Activated CD4-positive, alpha-beta memory T cell treated with anti-CD3 and anti-CD28 coated beads for 36 hours (primary cell): ENCODE data around the gene FITM1. TPM values are rescaled to one million over a fixed set of nuclear protein-coding genes. Genes with fewer than 3 reads are reported as not detected.

Experiments used
- CTCF ChIA-PET: fragments of 350-600 bp; sonication (Branson Sonifier 250); formaldehyde crosslinking; loops from one replicate; lab custom pipeline; 2021; ENCODE audit warnings: antibody characterized with exemption, inconsistent platforms; lab: Charles Lee
- POLR2A ChIA-PET: fragments of 350-600 bp; sonication (Branson Sonifier 250); formaldehyde crosslinking; loops from one replicate; lab custom pipeline; 2021; ENCODE audit warnings: antibody characterized with exemption; lab: Charles Lee
- DNase-seq: peaks from one replicate; pipeline ENCODE4 v3.0.0-alpha.2; 2020
- H3K27ac Mint-ChIP-seq: one replicate; pipeline ENCODE4 v1.8.0; 2021; ENCODE audit warnings: mixed read lengths
- H3K27me3 Mint-ChIP-seq: one replicate; pipeline ENCODE4 v1.8.0; 2021; ENCODE audit warnings: mixed read lengths
- H3K36me3 Mint-ChIP-seq: one replicate; pipeline ENCODE4 v1.8.0; 2021; ENCODE audit warnings: mixed read lengths
- H3K4me1 Mint-ChIP-seq: one replicate; pipeline ENCODE4 v1.8.0; 2021; ENCODE audit warnings: low read depth, mixed read lengths
- H3K4me3 Mint-ChIP-seq: one replicate; pipeline ENCODE4 v1.8.0; 2021; ENCODE audit warnings: mild to moderate bottlenecking, mixed read lengths
- H3K9me3 Mint-ChIP-seq: one replicate; pipeline ENCODE4 v1.8.0; 2021; ENCODE audit warnings: mixed read lengths
- intact Hi-C: fragments of 100-400 bp; cut with micrococcal nuclease; formaldehyde crosslinking; loops from one replicate; pipeline ENCODE4 v1.15.1; 2023
- microRNA-seq: library from miRNA; unstranded; fragments of <30 nt; microRNA quantifications from one replicate; pipeline ENCODE4 v1.2.0, GENCODE V29; 2022; ENCODE audit warnings: borderline number of aligned reads, borderline microRNAs expressed, borderline replicate concordance
- total RNA-seq, 2 experiments: library from RNA; stranded (reverse); gene quantifications; one replicate each; pipeline ENCODE4 v1.2.3, GENCODE V29; 2021

Gene FITM1
- total RNA-seq, 2 experiments from 2014 or later = 0.86 TPM; not detected in 1

DNA sequence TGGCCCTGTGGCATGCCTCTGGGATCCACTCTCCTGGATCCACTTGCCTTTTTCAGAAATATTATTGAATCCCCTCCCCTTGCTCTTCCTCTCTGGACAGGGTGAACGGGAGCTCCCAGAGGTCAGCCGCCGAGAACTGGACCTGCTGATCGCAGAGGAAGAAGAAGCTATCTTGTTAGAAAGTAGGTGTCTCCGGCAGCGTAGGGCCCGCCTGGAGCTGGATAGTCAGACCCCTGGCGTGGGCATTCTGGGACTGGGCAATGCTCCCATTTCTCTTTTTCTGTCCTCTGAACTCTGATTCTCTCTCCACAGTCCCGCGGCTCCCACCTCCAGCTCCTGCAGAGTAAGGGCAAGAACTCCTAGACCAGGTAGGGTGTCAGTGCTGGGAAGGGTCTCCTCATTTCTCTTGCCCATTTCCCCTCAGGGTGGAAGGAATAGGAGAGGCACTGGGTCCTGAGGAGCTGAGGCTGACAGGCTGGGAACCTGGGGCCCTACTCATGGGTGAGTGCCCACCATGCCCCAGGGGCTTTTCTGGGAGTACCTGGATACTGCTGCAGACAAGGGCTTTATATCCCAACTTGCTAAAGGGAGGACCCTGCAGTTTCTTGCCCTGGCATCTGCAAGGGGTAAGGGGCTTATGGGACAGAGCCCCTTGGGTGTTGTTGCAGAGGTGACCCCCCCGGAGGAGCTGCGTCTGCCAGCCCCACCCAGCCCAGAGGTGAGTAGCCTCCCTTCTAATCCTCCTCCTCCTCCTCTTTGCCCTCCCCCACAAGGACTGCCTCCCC lies 46.8 kb downstream of the FITM1 start:
- Mint-ChIP-seq H3K36me3 (peaks cover 24% of the 10 kb centered on the region), H3K4me1 (peaks cover 4% of the 10 kb centered on the region), H3K27ac (no peak overlapping the region), H3K27me3 (no peaks in the 10 kb centered on the region), H3K4me3 (no peak overlapping the region), H3K9me3 (no peaks in the 10 kb centered on the region)
- intact Hi-C loops = no loop called here
- ChIA-PET CTCF (no interaction called here), POLR2A (interaction anchor here (1.1 to 3.5 kb wide), 2 partner anchors 10 to 15 kb away, joined by 3 to 12 read pairs; partner anchors contain the start of gene IPO4)
- DNase-seq = no peak

DNA sequence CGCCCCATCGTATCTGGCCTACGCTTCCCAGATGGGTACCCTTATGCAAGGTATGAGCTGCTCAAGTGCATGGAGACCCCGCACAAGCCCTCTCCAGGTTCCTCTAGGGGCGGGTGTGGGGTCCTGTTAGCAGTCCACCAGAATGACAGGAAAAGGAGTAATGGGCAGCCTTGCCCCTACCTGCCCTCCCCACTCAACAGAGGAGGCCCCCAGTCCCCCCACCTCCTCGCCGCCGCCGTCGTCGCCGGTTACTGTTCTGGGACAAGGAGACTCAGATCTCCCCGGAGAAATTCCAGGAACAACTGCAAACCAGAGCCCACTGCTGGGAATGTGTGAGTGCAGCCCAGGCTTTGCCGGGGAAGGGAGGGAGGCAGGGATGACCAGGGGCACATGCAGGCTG lies 47.4 kb downstream of the FITM1 start:
- Mint-ChIP-seq H3K27me3 (no peaks in the 10 kb centered on the region), H3K36me3 (peaks cover 30% of the 10 kb centered on the region), H3K27ac (no peak overlapping the region), H3K4me1 (peaks cover 3% of the 10 kb centered on the region), H3K4me3 (no peak overlapping the region), H3K9me3 (no peaks in the 10 kb centered on the region)
- ChIA-PET POLR2A (interaction anchor here (1.1 to 3.5 kb wide), 2 partner anchors 9 to 16 kb away, joined by 3 to 12 read pairs; partner anchors contain the start of gene IPO4), CTCF (no interaction called here)
- DNase-seq = no peak
- intact Hi-C loops = no loop called here

GRCh38 chr14:24178399-24179178 lies 48.1 kb downstream of the FITM1 start:
- ChIA-PET CTCF (interaction anchor here (3.5 kb wide), 1 partner anchor 18 kb away, joined by 14 read pairs; the partner anchor contains the start of gene IRF9), POLR2A (interaction anchor here (0.6 to 3.5 kb wide), 2 partner anchors 9 to 43 kb away, joined by 3 to 12 read pairs; partner anchors contain the start of genes IPO4 and PSME1)
- no peak overlapping the region for H3K4me3 Mint-ChIP-seq
- intact Hi-C loops = no loop called here
- H3K36me3 Mint-ChIP-seq = peaks cover 34% of the 10 kb centered on the region
- H3K27me3 Mint-ChIP-seq = no peaks in the 10 kb centered on the region
- no peak for DNase-seq
- H3K27ac Mint-ChIP-seq = peak overlapping the region; percentile 28
- no peaks in the 10 kb centered on the region for H3K9me3 Mint-ChIP-seq
- peaks cover 3% of the 10 kb centered on the region for H3K4me1 Mint-ChIP-seq

DNA sequence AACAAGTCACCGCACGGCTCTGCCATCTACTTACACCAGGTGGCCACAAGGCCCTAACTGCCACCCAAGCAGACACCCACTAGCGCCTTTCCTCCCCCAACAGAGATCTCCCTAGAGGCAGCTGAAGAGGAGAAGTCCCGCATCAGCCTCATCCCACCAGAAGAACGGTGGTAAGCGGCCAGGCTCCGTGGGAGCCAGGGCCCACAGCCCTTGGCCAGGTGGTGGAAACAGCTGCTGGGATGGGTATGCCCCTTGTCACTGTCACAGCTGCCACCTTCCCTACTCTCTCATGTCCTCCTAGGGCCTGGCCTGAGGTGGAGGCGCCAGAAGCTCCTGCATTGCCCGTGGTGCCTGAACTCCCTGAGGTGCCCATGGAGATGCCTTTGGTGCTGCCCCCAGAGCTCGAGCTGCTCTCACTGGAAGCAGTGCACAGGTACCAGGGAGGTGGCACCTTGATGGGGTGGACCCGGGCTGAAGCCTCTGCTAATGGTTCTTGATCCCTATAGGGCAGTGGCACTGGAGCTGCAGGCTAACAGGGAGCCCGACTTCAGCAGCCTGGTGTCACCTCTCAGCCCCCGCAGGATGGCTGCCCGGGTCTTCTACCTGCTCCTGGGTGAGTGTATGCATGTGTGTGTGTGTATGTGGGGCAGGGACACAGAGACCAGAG lies 49.0 kb downstream of the FITM1 start:
- H3K36me3 Mint-ChIP-seq = peaks cover 35% of the 10 kb centered on the region
- peaks cover 3% of the 10 kb centered on the region for H3K4me1 Mint-ChIP-seq
- DNase-seq = no peak
- H3K27ac Mint-ChIP-seq = peak overlapping the region; percentile 28
- H3K27me3 Mint-ChIP-seq = no peaks in the 10 kb centered on the region
- ChIA-PET CTCF (interaction anchor here (1.1 to 3.5 kb wide), 3 partner anchors 9 to 121 kb away, joined by 3 to 14 read pairs (median 6); partner anchors contain the start of genes IPO4 and IRF9), POLR2A (interaction anchor here (0.6 to 3.5 kb wide), 3 partner anchors 8 to 43 kb away, joined by 3 to 12 read pairs (median 3); partner anchors contain the start of genes IPO4, IRF9 and PSME1)
- H3K9me3 Mint-ChIP-seq = no peaks in the 10 kb centered on the region
- intact Hi-C loops = no loop called here
- H3K4me3 Mint-ChIP-seq = no peak overlapping the region

GRCh38 chr14:24179961-24180796 lies 49.7 kb downstream of the FITM1 start:
- Mint-ChIP-seq H3K9me3 (no peaks in the 10 kb centered on the region), H3K36me3 (peaks cover 35% of the 10 kb centered on the region), H3K27ac (no peak overlapping the region), H3K27me3 (no peaks in the 10 kb centered on the region), H3K4me1 (peaks cover 1% of the 10 kb centered on the region), H3K4me3 (no peak overlapping the region)
- no peak for DNase-seq
- intact Hi-C loops = no loop called here
- CTCF ChIA-PET = interaction anchor here (0.8 to 3.5 kb wide), 4 partner anchors 9 to 128 kb away, joined by 3 to 14 read pairs (median 5); partner anchors contain the start of genes IPO4 and IRF9
- POLR2A ChIA-PET = interaction anchor here (0.9 to 1.0 kb wide), 4 partner anchors 15 to 19 kb away, joined by 3 read pairs; partner anchors contain the start of genes IRF9 and TM9SF1

DNA sequence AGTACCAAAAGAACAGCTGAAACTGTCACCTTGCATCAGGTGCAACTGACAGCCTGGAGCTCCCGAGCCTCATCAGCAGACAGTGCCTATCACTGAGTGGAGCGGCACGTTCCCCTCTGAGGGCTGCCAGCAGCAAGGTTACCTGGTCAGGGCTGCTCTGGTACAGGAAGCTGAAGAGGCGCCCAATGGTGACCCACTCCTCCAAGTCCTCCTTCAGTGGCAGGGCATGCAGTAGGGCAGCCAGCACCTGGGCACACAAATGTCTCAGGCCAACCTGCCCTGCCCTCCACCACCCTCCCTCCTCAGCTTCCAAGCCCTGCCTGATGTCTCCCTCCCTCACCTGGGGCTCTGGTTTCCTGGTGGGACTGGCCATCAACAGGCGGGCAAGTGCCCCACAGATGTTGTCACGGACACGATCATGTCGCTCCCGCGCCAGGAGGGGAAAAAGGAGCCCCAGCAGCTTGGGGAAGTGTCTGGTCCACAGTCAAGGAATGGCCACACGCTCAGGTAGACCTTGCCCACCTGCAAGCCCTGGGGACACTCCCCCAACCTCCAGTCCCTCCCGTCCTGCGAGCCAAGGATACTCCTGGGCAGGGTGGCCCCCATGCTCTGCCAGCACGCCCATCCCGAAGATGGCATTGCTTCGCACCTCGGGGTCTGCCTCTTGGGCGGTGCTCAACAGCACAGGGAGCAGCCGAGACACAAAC lies 51.1 kb downstream of the FITM1 start:
- intact Hi-C loops = no loop called here

More for the DNA sequence above, 51.1 kb downstream of the FITM1 start:
- ChIA-PET CTCF (interaction anchor here (2.0 to 3.5 kb wide), 2 partner anchors 21 to 123 kb away, joined by 6 to 14 read pairs; partner anchors contain the start of gene IRF9), POLR2A (interaction anchor here (0.9 to 1.5 kb wide), 6 partner anchors 13 to 60 kb away, joined by 3 to 5 read pairs (median 3); partner anchors contain the start of gene TM9SF1)
- peaks cover 41% of the 10 kb centered on the region for H3K36me3 Mint-ChIP-seq
- H3K4me1 Mint-ChIP-seq = peaks cover under 1% of the 10 kb centered on the region
- H3K9me3 Mint-ChIP-seq = no peaks in the 10 kb centered on the region
- no peak overlapping the region for H3K4me3 Mint-ChIP-seq
- no peaks in the 10 kb centered on the region for H3K27me3 Mint-ChIP-seq
- no peak overlapping the region for H3K27ac Mint-ChIP-seq
- no peak for DNase-seq

Small RNA genes lying within 50 kb of the gene (microRNA-seq; reads per million reads assigned to microRNA genes)
- not detected for gene MIR7703

Other genes with a start within 250 kb of the FITM1 start
- gene DHRS4, start 176.9 kb upstream of the FITM1 start, total RNA-seq = 10 to 100 TPM; 25.7 to 27.0 TPM
- gene DHRS4L2, start 141.7 kb upstream of the FITM1 start, total RNA-seq = 10 to 100 TPM; 27.6 to 29.6 TPM
- under 1 TPM; 0.75 to 1.00 TPM for gene CARMIL3, start 78.7 kb upstream of the FITM1 start, total RNA-seq
- gene CPNE6, start 59.1 kb upstream of the FITM1 start, total RNA-seq = not detected
- 100 to 1,000 TPM; 118 to 125 TPM for gene PCK2, start 36.3 kb upstream of the FITM1 start, total RNA-seq
- gene DCAF11, start 15.9 kb upstream of the FITM1 start, total RNA-seq = 10 to 100 TPM; 85.6 to 91.8 TPM
- 1 to 10 TPM; 1.2 to 1.9 TPM for gene NRL, start 15.7 kb upstream of the FITM1 start, total RNA-seq
- gene PSME1, start 5.5 kb downstream of the FITM1 start, total RNA-seq = 100 to 1,000 TPM; 403 to 427 TPM
- 10 to 100 TPM; 40.0 to 40.9 TPM for gene EMC9, start 10.9 kb downstream of the FITM1 start, total RNA-seq
- gene PSME2, start 16.0 kb downstream of the FITM1 start, total RNA-seq = 100 to 1,000 TPM; 404 to 411 TPM
- 10 to 100 TPM; 75.5 to 80.4 TPM for gene RNF31, start 16.8 kb downstream of the FITM1 start, total RNA-seq
- 100 to 1,000 TPM; 158 to 172 TPM for gene IRF9, start 30.6 kb downstream of the FITM1 start, total RNA-seq
- 10 to 100 TPM; 24.9 to 27.9 TPM for gene REC8, start 41.4 kb downstream of the FITM1 start, total RNA-seq
- 10 to 100 TPM; 69.5 to 72.6 TPM for gene IPO4, start 58.2 kb downstream of the FITM1 start, total RNA-seq
- 10 to 100 TPM; 23.7 to 26.7 TPM for gene TM9SF1, start 64.8 kb downstream of the FITM1 start, total RNA-seq
- gene TSSK4, start 75.0 kb downstream of the FITM1 start, total RNA-seq = under 1 TPM in 1 of 2 experiments, not detected in 1; 0.50 TPM
- gene CHMP4A, start 82.8 kb downstream of the FITM1 start, total RNA-seq = 10 to 100 TPM; 79.0 to 84.6 TPM
- 10 to 100 TPM; 14.2 to 15.8 TPM for gene MDP1, start 85.4 kb downstream of the FITM1 start, total RNA-seq
- 100 to 1,000 TPM; 202 to 213 TPM for gene NEDD8, start 101.7 kb downstream of the FITM1 start, total RNA-seq
- gene GMPR2, start 102.3 kb downstream of the FITM1 start, total RNA-seq = 10 to 100 TPM; 56.9 to 64.6 TPM
- gene TINF2, start 112.0 kb downstream of the FITM1 start, total RNA-seq = 100 to 1,000 TPM in 1 of 2 experiments, 10 to 100 TPM in 1; 94.9 to 101 TPM
- gene TGM1, start 132.5 kb downstream of the FITM1 start, total RNA-seq = 1 to 10 TPM; 3.7 to 4.5 TPM
- 10 to 100 TPM; 39.5 to 40.6 TPM for gene RABGGTA, start 140.9 kb downstream of the FITM1 start, total RNA-seq
- 10 to 100 TPM; 14.7 to 14.9 TPM for gene DHRS1, start 169.1 kb downstream of the FITM1 start, total RNA-seq
- 10 to 100 TPM; 30.7 to 30.9 TPM for gene NOP9, start 169.2 kb downstream of the FITM1 start, total RNA-seq
- gene CIDEB, start 177.3 kb downstream of the FITM1 start, total RNA-seq = 10 to 100 TPM; 22.6 to 25.8 TPM
- gene LTB4R2, start 179.5 kb downstream of the FITM1 start, total RNA-seq = 1 to 10 TPM; 9.4 to 9.6 TPM
- 10 to 100 TPM; 15.4 to 16.7 TPM for gene LTB4R, start 180.8 kb downstream of the FITM1 start, total RNA-seq
- gene ADCY4, start 204.4 kb downstream of the FITM1 start, total RNA-seq = 1 to 10 TPM; 1.6 to 2.4 TPM
- 10 to 100 TPM; 11.0 to 11.8 TPM for gene RIPK3, start 209.3 kb downstream of the FITM1 start, total RNA-seq
- not detected for gene NFATC4, start 237.5 kb downstream of the FITM1 start, total RNA-seq